ENCODE measurements around the gene NAP1L1.

Gene NAP1L1

GRCh38 chr12:76020731-76021672 is 63.5 kb downstream of the NAP1L1 start:
- peak; percentile 97 for DNase-seq (ENCODE audit: low read depth)

DNA sequence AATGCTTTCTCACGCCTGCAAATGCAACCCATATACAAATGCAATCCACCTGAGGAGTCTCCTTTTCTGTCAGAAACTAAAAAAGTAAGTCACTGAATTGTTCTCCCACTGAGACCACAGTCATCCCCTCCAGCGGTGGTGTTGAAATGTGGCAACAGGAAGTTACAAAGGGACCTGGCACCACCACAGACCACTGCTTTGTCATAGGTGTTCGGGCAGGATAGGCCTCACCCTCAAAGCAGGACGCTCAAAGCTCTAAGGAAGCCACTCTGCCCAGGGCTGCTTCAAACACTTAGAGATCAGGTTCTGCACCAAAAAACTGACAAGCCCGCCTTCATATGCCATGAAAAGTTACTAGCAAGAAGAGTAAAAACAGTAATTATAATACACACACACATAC is 64.2 kb downstream of the NAP1L1 start:
- DNase-seq (ENCODE audit: low read depth): peak; percentile 43

- DNase-seq (ENCODE audit: low read depth): no peak
These were observed 65.8 kb downstream of the NAP1L1 start for GRCh38 chr12:76018672-76019071.

DNA sequence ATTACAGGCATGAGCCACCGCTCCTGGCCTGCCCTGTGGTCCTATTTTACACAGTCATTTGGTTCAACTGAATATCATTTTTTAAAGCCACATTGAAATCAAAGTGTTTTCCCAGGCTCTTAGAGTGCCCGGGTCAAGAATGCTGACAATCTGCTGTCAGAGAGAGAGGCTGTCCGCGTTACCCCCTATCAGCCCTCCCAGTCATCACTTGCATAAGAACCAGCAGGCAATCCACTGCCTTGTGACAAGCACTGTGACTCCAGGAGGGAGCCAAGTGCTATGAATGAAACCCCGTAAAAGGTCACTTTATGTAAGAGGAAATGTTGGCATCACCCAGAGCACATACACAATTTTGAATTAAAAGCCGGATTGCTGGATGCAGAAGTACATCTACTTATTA is 66.4 kb downstream of the NAP1L1 start:
- no peak for DNase-seq (ENCODE audit: low read depth)

DNA sequence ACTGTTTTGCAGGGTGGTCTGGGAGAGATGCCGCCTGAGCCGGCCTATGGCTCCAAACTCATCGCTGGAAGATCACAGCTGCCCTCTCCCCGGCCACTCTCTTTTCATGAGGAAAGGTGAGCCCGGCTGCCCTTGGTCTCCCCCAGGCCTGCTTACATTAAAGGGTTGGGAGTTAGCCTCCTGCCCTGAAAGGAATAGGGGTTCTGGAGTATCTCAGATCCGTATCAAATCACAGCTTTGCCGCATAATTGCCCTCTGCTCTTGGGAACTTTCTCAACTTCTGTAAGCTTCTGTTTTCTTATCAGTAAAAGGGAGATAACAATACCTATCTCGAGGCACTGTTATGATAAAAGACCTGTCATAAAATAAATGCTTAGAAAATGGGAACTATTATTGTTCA is 70.5 kb downstream of the NAP1L1 start:
- no peak for DNase-seq (ENCODE audit: low read depth)

GRCh38 chr12:76013603-76014002 is 70.9 kb downstream of the NAP1L1 start:
- DNase-seq (ENCODE audit: low read depth): no peak

DNA sequence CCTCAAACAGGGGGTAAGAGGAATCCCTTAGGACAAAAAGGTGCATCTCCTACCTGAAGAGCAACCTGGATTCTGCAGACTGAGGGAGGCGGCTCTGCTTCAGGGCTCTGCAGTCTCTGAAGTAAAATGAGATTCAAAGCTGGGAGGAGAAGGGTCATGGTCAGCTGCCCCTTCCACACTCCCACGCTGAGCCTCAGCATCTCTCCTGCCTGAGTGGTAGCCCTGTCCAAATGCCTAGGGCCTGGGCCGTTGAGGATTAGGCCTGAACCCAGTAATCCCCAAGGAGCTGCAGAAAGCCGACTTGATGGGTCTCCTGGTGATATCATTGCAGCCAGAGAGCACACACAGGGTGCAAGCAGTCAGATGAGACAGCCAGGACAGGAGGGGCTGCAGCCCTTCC is 71.8 kb downstream of the NAP1L1 start:
- no peak for DNase-seq (ENCODE audit: low read depth)

DNA sequence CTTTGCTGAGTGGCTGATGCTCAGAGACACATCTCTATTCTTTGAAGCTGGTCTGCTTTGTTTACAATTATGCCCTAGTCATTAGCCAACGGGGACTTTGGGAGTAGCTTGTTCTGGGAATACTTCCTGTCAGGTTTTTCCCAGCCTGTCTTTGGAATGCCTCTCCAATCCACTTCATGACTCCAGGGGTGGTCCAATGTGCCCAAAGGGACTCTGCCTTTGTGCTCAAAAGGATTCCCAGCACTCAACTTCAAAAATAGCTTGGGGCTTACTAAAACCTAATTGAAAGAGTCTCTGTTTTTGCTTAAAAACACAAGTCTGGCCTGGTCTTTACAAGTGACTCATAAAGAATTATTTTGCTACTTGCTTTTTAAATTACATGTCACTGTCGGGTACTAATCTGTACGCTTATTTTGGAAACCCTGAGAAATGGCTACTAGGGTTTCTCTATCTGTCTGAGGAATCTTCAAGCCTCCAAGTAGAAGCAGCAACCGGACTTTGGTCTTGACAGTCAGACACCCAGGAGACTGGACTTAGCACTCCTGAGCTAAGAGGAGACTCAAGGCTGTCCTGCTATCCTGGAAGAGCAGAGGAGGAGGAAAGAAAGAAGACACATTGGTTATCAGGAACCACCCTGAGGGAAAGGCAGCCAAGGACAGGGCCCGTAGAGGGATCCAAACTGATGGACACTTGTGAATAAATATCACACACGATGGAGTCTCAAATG is 73.6 kb downstream of the NAP1L1 start:
- DNase-seq (ENCODE audit: low read depth): peak; percentile 32

DNA sequence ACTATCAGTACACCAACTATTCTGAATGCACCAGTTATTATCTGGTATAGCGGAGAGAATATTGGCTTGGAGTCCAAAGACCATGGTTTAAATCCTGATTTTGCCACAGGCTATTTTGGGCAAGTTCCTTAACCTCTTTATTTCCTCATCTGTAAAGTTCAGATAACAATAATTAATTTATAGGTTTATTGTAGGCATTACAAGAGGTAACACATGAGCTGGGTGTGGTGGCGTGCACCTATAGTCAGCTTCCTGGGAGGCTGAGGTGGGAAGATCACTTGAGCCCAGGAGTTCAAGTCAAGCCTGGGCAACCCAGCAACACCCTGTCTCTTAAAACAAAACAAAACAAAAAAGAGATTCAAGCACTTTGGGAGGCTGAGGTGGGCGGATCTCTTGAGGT is 76.1 kb downstream of the NAP1L1 start:
- no peak for DNase-seq (ENCODE audit: low read depth)

DNA sequence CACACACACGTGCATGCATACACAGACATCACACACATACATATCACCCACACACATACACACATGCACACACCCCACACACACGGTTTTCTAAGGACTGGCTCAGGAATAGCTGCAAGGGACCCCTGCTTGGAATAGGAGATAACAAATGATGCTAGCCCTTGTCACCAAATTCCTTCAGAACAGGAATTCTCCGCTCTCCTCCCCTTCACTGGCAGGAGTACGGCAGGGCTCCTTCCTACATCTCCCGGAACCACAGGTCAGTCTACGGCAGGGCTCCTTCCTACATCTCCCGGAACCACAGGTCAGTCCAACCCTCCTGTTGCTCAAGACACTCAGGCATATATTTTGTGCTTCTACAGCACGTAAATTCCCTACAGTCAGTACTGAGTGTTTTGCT is 76.8 kb downstream of the NAP1L1 start:
- DNase-seq (ENCODE audit: low read depth): no peak

- no peak for DNase-seq (ENCODE audit: low read depth)
These were observed 78.2 kb downstream of the NAP1L1 start for GRCh38 chr12:76006028-76006925.

- DNase-seq (ENCODE audit: low read depth): no peak
These were observed 81.2 kb downstream of the NAP1L1 start for GRCh38 chr12:76003355-76003638.

- no peak for DNase-seq (ENCODE audit: low read depth)
These were observed 81.7 kb downstream of the NAP1L1 start for GRCh38 chr12:76002598-76003354.

DNA sequence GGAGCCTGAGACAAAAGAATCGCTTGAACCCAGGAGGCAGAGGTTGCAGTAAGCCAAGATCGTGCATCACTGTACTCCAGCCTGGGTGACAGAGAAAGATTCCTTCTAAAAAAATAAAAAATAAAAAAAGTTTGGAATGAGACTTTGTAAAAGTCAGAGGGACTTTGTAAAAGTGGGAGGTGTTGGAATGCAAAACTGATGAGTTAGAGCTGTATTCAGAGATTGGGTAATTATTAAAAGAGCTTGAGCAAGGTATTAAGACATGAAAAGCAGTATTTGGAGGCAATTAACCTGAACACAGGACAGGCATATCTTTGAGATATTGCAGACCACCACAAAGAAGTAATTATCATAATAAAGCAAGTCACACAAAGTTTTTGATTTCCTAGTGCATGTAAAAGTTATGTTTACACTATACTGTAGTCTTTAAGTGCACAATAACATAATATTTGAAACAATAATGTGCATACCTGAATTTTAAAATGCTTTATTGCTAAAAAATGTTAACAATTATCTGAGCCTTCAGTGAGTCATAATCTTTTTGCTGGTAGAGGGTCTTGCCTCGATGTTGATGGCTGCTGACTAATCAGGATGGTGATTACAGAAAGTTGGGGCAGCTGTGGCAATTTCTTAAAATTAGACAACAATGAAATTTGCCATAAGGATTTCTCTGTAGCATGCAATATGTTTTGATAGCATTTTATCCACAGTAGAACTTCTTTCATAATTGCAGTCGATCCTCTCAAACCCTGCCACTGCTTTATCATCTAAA is 86.0 kb downstream of the NAP1L1 start:
- no peak for DNase-seq (ENCODE audit: low read depth)

DNA sequence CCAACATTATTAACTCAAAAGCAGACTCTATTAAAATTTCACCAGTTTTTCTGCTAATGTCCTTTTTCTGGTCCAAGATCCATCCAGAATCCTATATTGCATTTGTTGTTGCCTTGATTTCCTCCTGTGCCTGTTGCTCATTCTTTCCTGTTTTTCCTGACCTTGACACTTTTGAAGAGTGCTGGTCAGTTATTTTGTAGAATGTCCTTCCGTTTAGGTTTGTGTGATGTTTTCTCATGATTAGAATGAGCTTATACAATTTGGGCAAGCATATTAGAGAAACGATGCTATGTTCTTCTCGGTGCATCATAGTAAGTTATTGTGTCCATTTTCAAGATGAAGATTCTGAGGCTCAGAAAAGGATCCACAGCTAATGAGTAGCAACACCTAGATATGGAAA is 86.8 kb downstream of the NAP1L1 start:
- no peak for DNase-seq (ENCODE audit: low read depth)

- DNase-seq (ENCODE audit: low read depth): no peak
These were observed 87.5 kb downstream of the NAP1L1 start for GRCh38 chr12:75996861-75997447.

- no peak for DNase-seq (ENCODE audit: low read depth)
These were observed 88.8 kb downstream of the NAP1L1 start for GRCh38 chr12:75995691-75996090.

DNA sequence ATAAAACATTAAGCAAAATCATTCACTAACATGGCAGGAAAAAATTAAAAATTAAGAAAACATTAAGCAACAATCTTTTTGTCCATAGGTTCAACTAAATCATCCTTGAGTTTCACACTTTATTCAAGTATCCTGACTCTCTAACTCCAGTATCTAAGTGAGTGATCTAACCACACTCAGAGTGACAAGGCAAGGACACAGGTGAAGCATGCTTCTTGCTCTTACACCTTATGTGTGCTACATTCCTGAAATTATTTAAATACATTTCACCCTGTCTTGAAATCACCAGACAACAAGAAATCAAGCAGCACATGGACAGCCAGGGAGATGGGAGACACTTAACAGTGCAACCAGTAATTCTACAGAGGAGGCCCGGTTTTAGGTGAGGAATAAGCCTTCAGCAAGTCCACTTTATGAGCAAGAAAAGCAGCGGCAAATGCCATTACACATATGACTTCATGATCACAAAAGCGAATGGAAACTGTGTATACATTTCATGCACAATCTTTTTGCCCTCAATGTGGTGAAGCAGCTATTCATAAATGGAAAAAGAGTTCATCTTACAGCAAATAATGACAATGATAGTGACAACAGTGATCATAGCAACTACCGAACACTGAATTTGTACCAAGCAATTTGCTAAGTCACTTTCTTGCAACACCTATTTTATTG is 90.3 kb downstream of the NAP1L1 start:
- no peak for DNase-seq (ENCODE audit: low read depth)

DNA sequence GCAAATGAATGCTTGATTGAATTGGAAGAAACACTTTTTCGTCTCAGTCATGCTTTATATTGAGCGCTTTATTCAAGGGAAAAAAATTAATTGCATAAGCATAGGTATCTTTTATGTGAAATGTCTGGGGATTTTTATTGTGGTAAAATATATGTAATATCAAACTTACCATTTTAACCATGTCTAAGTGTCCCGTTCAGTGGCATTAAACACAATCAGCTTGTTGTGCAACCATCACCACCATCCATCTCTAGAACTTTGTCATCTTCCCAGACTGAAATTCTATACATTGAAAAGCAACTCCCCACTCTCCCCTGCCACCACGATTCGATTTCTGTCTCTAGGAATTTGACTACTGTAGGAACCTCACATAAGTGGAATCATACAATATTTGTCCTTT is 92.7 kb downstream of the NAP1L1 start:
- no peak for DNase-seq (ENCODE audit: low read depth)

All from GM04503 (cell line).